ENCODE data around the gene OR6K6.

OR6K6 gene

DNA sequence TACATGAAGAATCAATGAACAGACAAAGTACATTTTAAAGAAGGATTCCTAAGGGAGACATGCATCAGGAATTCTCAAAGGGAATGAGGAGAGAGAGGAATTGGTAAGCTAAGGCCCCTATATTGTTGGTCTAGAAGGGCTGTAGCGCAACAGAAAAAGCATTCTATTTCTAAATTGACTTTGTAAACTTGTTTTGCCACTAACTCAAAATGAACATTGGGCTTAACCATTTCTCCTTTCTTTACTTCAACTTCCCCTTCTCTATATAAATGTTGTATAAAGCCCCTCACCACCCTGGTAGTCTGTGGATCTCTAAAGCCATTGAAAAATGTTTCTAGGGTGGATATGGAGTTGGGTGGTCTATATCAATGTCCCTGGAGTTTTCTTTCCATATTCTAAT lies 46.9 kb downstream of the OR6K6 start:
- DNase-seq (ENCODE audit: low spot score) = no peak

DNA sequence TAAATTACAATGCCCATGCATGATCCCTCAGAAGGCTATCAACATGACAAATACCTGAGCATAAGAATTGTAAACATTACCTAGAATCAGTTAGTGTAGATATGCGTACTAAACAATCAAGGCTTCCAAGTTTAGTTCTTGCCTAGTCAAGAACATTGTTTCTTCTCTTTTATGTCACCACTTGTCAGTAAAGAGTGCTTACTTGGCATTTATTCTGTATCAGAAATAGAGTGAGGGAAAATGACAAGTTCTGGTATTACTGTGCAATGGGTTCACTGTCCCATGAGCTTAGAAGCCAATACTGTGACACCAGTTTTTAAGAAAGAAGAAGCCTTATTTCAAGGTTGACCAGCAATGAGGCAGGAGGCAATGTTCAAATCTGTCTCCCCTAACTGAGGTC lies 49.2 kb downstream of the OR6K6 start:
- DNase-seq (ENCODE audit: low spot score) = no peak
